GM18868 (cell line): ENCODE measurements around the gene WDR38.

Source experiments
- ATAC-seq: cut with Tn5 transposase; IDR thresholded peaks from one replicate; pipeline ENCODE4 v1.9.1; 2021; ENCODE audit warnings: mild to moderate bottlenecking, moderate library complexity; ENCODE audit not compliant: unreplicated experiment

Gene WDR38, protein sequence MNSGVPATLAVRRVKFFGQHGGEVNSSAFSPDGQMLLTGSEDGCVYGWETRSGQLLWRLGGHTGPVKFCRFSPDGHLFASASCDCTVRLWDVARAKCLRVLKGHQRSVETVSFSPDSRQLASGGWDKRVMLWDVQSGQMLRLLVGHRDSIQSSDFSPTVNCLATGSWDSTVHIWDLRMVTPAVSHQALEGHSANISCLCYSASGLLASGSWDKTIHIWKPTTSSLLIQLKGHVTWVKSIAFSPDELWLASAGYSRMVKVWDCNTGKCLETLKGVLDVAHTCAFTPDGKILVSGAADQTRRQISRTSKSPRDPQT

DNA sequence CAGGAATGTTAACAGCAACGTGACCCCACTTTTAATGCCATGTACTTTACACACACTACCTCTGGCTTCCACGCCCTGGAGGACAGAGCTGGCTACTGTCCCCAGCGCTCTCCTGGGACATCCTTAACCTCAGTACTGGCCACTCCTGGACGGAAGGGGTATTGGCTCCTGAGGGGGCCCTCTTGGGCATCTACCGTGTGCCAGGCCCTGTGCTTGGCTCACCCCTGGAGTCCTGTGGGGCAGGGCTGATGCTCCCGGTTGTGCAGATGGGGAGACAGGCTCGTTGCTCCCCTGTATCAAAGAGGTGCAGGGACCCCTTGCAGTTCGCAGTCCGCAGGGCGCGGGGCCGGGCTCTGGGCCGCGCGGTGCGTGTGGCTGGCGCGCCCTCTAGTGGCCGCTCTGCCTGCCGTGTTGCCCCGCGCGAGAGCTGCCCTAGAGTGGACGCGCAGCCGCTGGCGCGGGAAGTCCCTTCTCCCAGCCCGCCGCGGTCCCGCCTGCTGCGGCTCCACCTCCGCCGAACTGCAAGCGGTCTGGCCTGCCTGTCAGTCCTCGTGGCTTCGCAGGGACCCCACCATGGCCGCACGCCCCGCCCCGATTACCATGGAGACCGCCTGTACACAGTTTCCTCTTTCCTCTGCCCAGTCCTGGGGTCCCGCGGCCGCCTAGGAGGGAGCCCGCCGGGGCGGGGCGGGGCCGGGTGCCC is at the start of gene WDR38:
TSS of gene WDR38 (plus strand) at position 632 of the 703 bp plus-strand sequence. CDS start 72 bp downstream, outside the sequence.
- peak; percentile 79 for ATAC-seq

DNA sequence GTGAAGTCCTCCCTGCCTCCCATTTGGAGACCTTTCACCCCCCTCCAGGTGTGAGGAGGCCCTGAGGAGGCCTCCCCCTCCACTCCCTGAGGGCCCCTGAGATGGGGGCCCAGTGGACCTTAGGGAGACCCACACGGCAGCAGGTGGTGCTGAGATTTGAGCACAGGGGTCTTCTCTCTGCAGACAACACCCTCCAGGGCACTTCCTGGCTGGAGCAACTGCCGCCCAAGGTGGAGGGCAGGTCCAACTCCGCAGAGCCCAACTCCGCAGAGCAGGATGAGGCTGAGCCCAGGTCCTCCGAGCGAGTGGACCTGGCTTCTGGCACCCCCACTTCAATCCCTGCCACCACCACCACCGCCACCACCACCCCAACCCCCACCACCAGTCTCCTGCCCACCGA is 49.3 kb upstream of the WDR38 start:
- no peak for ATAC-seq

DNA sequence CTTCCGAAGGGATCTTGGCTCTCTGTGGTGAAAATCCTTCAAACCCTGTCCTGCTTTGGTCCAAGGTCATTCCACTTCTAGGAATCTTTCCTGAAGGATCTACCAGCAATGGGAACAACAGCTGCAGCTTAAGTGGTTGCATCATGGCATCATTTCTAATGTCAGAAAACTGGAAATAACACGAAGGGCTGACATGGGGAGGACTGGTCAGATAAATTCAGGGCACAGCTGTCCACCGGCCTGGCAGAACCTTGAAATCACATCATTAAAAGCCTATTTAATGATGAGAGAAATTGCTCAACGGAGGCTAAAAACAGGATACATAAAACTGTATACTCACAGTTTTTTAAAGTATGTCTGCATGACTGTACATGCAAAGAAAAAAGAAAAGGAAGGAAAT is 48.1 kb upstream of the WDR38 start:
- ATAC-seq = no peak

DNA sequence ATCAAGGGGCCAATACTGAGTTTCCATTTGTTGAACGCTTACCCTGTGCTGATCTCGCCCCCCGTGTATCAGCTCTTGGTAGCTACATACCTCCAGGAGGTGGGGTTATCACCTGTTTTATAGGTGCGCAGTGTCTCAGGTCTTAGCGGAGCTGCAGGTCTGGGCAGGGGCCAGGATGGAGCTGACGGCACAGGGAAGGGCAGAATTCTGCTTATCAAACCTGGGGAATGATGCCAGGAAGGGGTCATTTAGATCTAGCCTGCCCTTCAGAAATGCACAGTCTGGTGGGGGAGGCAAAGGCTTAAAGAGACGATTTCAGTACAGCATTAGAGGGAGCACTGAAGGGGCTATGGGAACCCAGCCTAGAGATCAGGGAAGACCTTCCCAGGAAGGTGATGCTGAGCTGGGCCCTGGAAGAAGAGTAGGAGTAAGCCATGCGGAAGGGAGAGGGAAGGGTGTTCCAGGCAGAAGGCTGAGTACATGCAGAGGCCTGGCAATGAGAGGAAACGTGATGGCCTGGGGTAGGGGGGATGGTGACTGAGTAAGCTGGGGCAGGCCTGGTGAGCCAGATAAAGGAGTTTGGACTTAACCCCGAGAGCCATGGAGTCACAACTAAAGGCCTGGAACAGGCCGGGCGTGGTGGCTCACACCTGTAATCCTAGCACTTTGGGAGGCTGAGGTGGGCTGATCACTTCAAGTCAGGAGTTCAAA is 44.9 kb upstream of the WDR38 start:
- ATAC-seq = no peak

DNA sequence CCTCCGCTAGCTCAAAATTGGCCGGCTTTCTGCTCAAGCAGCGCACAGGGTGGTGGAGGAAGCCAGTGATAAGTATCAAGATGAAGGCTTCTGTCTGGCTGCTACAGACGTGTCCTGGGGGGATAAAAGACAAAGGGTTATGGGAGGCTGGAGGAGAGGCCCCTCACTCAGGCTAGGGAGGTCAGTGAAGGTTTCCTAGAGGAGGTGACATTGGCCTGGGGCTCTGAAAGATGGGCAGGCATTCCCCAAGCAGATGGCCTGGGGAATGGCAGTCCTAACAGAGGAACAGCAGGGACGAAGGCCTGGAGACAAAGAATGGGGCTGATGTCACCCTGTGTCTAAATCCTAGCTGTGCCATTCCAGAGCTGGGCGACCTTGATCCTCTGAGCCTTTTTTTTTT is 44.0 kb upstream of the WDR38 start:
- ATAC-seq = no peak

DNA sequence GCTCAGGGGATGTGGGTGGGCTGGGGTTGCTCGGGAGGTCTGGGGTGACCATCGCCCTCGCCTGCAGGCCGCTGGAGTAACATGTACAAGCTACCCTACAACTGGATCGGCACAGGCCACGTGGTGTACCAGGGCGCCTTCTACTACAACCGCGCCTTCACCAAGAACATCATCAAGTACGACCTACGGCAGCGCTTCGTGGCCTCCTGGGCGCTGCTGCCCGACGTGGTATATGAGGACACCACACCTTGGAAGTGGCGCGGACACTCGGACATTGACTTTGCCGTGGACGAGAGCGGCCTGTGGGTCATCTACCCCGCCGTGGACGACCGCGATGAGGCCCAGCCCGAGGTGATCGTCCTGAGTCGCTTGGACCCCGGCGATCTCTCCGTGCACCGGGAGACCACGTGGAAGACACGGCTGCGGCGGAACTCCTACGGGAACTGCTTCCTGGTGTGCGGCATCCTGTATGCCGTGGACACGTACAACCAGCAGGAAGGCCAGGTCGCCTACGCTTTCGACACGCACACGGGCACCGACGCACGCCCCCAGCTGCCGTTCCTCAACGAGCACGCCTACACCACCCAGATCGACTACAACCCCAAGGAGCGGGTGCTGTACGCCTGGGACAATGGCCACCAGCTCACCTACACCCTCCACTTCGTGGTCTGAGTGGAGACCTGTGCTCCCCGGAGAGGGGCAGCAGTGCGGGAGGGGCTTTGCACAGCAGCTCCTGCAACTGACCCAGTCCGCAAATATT is 43.3 kb upstream of the WDR38 start:
- ATAC-seq = no peak

DNA sequence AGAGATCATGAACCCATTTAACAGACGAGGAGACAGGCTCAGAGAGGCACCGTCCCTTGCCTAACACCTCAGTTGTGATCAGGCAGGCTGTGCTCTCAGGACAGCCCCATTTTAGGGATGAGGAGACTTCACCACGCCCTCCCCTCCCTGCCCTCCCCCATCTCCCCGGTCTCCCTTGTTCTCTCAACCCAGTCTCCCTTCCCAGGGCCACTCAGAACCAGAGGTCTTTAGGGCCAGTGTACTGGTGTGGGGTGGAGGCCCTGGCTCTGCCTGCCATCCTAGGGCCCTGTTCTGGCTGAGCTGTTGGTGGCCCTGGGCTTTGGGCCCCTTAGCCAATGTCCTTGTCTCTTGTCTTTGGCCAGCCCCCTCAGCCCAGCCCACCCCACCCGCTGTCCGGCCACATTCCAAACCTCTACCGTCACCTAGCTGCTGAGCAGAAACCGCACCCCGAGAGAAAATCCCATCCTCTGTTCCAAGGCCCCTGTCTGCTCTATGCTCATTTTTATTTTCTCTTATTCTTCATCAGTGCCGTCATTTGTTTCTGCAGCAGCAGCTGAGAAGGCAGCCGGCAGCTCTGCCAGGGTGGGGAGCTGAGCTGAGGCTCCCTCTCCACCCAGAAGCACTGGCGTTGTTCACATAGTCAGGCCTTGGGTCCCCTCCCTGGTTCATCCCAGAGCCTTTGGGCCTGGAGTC is 42.5 kb upstream of the WDR38 start:
- no peak for ATAC-seq

DNA sequence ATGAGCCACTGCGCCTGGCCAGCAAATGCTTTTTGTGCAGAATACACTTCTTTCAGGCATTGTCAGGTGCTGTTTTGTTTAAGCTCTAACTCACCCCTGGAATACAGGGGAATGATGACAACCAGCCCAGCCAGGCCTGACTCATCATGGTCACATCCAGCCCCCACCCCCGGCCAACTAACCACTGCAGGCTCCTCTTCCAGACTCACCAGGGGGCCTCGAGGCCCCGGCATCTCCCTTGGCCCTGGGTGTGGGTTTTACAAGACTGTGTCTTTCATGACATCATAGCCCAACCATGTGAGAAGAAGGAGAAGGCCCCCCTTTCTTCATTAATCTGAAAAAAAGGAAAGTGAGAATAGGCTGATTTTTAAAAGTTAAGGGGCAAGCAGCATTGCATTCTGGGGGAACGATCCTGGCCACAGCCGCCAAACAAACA is 40.8 kb upstream of the WDR38 start:
- no peak for ATAC-seq

DNA sequence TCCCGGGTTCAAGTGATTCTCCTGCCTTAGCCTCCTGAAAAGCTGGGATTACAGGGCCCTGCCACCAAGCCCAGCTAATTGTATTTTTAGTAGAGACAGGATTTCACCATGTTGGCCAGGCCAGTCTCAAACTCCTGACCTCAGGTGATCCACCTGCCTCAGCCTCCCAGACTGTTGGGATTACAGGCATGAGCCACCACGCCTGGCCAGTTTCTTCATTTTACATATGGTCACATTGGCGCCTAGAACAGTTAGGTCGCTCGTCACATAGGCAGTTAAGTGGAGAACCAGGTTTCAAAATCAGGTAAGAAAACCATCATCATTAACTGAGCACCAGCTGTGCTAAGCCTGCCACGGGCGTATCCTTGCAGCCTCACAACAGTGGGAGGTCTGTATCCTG is 40.2 kb upstream of the WDR38 start:
- no peak for ATAC-seq

DNA sequence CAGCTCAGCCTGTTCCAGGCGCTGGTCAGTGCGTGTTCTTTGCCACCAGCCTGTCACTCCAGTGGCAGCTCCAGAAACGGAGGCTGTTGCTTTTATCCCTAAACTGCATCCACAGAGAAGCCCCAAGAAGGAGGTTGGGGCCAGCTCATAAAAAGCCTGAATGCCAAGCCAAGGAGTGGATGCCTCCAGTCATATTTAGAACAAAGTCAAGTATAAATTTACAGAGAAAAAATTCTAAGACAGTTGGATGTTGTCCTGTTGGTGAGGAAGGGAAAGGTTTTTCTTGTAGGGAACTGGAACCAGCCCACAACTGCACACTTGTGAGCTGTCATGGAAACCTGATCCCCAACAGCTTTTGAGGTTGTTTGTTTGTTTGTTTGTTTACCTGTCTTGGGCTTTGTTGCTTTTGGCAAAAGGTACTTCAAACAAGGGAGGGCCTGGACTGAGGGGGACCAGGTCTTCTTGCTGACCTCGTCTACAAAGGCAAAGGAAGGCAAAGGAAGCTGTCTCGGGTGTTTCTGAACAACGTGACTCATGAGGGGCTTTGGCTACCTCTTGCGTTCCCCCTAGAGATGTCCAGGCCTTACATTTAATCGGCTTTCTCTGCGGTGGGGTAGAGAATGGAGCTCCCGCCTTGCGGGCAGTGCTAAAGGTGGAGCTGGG is 39.6 kb upstream of the WDR38 start:
- no peak for ATAC-seq

DNA sequence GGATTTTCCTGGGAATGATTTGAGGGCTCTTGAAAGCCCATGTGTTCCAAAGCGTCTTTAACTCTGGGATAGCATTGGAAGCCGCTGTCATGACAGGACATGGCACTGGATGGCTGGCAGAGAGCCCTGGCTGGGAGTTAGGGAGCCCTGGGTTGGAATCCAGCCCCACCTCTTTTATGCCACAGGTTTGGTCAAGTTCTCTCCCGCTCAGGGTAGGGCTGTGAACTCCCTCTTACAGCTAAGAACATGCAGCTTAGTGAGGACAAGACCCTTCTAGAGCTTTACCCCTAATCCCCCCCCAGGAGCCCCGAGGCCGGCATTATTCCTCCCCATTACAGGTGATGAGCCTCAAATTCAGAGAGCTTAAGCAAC is 39.1 kb upstream of the WDR38 start:
- no peak for ATAC-seq

DNA sequence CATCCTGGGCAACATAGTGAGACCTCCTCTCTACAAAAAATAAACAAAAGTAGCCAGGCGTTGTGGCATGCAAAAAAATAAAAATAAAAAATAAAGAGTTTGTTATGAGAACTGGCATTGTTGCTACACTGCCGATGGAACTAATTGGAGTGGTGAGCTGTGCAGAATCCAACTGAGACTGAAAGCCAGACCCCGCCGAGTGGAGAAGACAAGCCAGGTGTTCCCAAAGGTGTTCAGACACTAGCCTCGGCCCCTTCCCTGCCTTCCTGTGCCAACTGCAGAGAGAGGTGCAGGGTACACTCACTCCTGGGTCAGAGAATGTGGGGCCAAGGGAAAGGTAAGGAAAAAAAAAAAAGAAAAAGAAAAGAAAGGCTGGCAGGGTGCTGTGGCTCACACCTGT is 37.7 kb upstream of the WDR38 start:
- no peak for ATAC-seq

DNA sequence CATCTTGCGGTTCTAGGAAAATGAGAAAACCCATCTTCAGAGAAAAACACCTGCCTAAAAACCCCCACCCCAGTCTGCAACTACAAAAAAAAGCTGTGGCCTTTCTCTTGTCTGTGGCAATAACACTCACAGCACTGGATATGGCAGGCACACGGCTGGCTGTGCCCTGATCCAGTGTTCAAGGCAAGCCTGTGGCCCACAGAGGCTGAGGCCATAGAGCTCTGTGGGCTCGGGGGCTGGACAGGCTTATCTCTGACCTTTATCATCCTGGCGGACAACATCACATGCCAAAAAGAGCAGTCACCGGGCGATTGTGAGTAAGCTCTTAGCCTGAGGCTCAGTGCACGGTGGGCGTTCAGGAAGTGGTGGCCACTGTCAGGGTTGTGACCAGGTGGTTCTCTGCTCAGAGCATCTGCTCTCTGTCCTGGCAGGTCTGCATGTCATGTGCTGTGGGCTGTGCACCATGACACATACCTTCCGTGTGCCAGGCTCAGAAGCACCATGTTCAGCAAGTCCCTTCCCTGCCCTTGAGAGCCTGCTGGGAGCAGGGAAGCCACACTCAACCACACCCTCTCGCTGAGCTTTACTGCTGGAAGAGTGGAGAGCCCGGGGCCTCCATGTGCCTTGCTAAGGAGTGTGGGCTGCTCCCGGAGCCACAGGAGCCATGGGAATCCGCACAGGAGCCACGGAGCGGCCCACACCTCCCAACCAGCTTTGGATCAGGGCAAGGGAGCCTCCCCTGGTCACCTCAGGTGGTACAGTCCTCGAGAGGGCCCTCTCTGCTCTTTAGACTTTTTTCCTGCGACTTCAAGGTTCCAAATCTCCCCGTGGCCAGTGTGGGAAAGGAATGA is 34.6 kb upstream of the WDR38 start:
- ATAC-seq = no peak

DNA sequence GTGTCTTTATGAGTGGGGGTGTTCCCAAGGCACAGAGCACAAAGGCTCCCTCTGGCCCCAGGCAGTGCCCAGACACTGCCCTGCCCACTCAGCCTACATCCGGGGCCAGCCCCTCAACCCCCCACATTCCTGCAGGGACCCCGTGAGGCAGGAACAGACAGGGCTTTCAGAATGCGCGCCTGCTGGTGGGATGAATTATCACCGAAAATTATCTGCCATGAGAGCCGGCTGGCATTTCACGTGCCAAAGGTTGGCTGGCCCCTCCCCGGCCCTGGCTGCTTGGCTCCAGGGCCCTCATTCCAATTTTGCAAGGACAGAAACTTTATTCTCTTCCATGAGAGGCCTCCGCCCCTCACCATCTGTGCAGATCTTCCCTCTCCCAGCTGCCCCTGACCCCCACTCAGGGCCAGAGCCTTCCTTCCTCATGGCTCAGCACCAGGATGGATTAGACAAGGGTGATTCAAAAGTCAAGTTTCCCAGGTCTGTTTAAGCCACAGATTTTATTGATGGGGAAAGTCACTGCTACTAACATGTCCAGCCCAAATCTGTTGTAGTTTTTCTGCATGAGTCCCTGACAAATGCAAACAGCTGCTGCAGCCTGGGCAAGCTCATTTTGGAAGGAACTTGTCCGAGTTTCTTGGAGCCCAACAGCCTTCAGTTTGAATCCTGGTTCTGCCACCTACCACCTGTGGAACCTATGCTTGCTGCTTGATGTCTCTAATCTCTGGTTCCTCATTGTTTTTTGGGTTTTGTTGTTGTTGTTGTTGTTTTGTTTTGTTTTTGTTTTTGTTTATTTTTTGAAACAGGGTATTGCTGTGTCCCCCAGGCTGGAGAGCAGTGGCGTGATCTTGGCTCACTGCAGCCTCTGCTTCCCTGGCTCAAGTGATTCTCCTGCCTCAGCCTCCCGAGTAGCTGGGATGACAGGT is 32.3 kb upstream of the WDR38 start:
- ATAC-seq = no peak

DNA sequence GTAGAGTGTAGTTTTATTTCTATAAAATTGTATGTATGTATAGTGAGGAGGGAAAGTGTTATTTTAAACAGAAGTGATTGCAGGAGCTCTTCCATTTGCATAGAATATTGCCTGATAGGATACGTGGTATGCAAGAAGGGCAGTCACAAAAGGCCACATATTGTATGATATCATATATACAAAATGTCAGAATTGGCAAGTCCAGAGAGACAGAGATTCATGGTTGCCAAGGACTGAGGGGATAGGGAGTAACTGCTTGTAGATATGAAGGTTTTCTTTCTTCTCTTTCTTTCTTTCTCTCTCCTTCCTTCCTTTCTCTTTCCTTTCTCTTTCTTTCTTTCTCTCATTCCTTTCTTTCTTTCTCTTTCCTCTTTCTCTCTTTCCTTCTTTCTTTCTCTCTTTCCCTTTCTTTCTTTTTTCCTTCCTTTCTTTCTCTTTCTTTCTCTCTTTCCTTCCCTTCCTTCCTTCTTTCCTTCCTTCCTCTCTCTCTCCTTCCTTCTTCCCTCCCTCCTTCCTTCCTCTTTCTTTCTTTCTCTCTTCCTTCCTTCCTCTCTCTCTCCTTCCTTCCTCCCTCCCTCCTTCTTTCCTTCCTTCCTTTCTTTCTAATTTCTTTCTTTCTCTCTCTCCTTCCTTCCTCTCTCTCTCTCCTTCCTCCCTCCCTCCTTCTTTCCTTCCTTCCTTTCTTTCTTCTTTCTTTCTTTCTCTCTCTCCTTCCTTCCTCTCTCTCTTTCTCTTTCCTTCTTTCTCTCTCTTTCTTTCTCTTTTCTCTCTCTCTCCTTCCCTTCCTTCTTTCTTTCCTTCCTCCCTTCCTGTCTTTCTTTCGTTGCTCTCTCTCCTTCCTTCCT is 24.5 kb upstream of the WDR38 start:
- no peak for ATAC-seq

DNA sequence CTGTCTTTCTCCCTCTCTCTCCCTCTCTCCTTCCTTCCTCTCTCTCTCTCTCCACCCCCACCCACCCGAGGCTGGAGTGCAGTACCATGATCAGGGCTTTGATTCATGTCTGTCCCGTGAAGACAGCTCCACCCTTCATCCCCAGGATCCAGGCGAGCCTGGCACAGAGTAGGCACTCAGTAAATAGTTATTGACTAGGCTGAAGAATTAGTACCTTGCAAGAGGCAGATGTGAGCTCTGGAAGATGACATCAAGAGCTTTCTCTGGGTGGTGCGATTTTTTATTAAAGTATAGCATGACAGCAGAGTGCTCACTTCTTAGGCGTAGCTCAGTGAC is 24.0 kb upstream of the WDR38 start:
- ATAC-seq = no peak

DNA sequence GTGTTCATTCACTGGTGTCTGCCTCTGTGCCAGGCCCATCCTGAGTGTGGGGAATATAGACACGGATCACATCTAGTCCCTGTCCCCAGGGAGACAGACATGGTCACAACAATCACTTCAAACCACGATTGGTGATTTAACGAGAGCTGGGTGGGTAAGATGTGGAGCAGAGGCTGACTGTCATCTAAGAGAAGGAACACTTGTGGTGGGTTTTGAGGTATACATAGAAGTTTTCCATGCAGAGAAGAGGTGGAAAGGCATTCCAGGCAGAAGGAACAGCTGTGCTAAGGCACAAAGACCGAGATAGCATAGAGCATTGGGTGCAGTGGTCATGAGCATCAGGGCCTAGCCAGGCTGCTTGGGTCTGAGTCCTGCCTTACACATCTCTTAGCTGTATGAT is 22.7 kb upstream of the WDR38 start:
- ATAC-seq = no peak
